Keratinocyte (primary cell): Measurements from ENCODE around the gene SLC8A1.

Experiments used
- EZH2 ChIP-seq: IDR thresholded peaks from one replicate; pipeline ENCODE4 v1.6.1; 2012; ENCODE audit warnings: inconsistent platforms, mild to moderate bottlenecking, low read length, moderate library complexity
- TF ChIP-seq, protein P1 (sequence below), 3 experiments: IDR thresholded peaks in 1 of 3; conservative IDR thresholded peaks in 1 of 3; optimal IDR thresholded peaks in 1 of 3; 2 replicates in 2 of 3; 3 replicates in 1 of 3; pipeline versions ENCODE3 to v1.5.1; 2011; ENCODE audit warnings: low read length in 3 of 3, mild to moderate bottlenecking in 3 of 3, moderate library complexity in 2 of 3, control low read depth in 1 of 3, inconsistent platforms in 1 of 3; ENCODE audit not compliant: insufficient read depth in 2 of 3; ENCODE audit errors: extremely low read depth in 1 of 3

DNA sequence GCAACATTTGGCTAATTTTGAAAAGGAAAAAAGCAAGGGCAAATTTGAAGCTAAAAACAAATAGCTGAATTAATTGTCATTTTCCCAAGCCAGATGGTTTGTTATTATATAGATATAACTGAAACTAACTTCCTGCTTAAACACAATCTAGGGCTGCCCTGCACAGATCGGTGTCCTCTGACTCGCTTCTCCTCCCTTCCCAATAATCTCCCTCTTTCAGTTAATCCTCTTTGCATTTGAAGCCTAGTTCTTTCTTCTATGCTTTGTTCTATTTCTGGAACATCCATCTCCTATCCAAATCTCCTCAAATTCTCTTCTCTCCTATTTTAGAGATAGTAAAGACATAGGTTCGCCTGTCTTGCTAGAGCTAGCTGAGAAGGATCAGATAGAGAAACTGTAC, 328.1 kb downstream of the SLC8A1 start:
- TF ChIP-seq, protein P1, sequence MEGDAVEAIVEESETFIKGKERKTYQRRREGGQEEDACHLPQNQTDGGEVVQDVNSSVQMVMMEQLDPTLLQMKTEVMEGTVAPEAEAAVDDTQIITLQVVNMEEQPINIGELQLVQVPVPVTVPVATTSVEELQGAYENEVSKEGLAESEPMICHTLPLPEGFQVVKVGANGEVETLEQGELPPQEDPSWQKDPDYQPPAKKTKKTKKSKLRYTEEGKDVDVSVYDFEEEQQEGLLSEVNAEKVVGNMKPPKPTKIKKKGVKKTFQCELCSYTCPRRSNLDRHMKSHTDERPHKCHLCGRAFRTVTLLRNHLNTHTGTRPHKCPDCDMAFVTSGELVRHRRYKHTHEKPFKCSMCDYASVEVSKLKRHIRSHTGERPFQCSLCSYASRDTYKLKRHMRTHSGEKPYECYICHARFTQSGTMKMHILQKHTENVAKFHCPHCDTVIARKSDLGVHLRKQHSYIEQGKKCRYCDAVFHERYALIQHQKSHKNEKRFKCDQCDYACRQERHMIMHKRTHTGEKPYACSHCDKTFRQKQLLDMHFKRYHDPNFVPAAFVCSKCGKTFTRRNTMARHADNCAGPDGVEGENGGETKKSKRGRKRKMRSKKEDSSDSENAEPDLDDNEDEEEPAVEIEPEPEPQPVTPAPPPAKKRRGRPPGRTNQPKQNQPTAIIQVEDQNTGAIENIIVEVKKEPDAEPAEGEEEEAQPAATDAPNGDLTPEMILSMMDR (optimal IDR thresholded peaks at IDR 0.05 in 1 of 3, IDR thresholded peaks at IDR 0.05 in 1 of 3, conservative IDR thresholded peaks at IDR 0.05 in 1 of 3; ENCODE audit: extremely low read depth in 1 of 3, insufficient read depth in 2 of 3, low read length in 3 of 3) = no peak
- TF ChIP-seq EZH2 = no peak
